Activated CD4-positive, alpha-beta T cell treated with anti-CD3 and anti-CD28 coated beads for 24 hours (primary cell): ENCODE results near the gene NFE2L2.
"Not testable (repeated sequence)": the region's sequence is repeated elsewhere in the genome, so short reads cannot be mapped to it uniquely, and the experiment has no call there.

Experiments used
- DNase-seq, 2 donors: peaks; one replicate each; pipeline ENCODE4 v3.0.0-alpha.2; 2020; ENCODE audit warnings: low read depth in 2 of 2

Gene NFE2L2

GRCh38 chr2:177264693-177265587 is at the start of gene NFE2L2:
NFE2L2 (minus strand) TSS chr2:177264727; CDS start chr2:177264576, 151 bp downstream.
- DNase-seq = peak; percentile 89 to 94

DNA sequence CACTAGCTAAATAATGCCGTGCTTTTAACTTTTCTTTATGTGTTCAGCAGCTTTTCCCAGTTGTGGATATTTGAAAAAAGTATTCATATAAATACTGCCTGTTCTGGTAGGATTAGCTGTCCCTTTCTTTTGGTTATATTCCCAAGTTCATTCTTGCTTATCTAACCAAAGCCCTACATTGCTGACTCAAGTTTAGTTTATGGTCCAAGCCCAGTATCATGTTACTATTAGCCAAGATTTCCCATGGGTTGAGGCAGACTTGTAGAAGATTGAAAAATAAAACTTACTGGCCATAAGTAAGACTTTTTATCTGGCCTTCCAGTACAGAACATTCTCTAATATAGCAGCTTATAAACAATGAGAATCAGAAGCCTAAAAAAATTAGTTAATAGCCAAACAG is 49.7 kb upstream of the NFE2L2 start:
- no peak for DNase-seq

- DNase-seq = no peak
These were observed 48.7 kb upstream of the NFE2L2 start for GRCh38 chr2:177313162-177313781.

DNA sequence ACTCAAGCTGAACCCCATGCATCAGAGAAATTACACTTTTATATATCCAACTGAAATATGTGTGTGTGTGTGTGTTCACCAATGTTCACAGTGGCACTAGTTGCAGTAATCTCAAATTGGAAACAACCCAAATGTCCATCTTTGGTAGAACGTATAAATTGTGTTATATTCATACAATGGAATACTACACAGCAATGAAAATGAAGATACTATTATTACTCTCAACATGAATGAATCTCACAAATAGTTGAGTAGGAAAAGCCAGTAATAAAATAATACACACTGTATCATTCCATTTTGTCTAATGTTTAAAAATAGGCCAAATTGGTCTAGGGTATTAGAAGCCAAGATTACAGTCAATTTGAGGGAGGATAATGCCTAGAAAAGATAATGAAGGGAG is 48.0 kb upstream of the NFE2L2 start:
- no peak for DNase-seq

GRCh38 chr2:177309672-177310309 is 45.3 kb upstream of the NFE2L2 start:
- not testable (repeated sequence) for DNase-seq

- no peak for DNase-seq
These were observed 42.0 kb upstream of the NFE2L2 start for GRCh38 chr2:177306550-177306949.

- no peak for DNase-seq
These were observed 39.4 kb upstream of the NFE2L2 start for GRCh38 chr2:177303939-177304338.

DNA sequence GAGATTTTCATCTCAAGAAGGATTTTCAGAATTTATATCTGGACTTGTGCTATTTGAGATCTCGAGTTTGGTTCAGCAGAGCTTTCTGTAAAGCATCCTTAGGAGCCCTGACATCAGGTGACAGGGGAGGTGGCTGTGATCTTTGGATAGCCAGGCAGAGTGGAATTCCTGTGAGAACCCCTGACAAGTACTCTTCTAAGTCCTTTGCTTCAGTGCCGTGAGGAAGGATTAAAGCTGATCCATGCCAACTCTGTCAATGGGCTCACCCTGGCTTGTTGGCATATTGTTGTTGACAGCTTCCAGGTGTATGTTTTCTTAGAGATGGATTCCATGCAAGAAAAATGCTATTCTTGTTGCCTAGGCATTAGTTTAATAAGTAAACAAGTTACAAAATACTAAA is 38.0 kb upstream of the NFE2L2 start:
- no peak for DNase-seq

DNA sequence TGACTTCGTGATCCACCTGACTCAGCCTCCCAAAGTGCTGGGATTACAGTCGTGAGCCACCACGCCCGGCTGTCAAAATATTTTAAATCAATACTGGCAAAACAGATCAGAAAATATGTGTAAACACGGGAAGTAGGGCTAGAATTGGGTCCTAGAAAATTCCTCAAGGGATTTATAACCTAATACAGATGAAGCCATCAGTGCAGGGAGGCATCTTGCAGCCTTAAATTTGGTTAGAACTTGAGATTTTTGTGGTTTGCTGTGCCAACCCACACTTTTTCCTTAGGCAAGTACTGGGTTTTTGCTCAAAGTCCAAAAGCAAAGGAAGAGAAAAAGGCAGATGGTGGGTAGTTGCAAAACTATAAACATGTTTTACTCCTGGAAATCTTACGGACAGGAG is 33.7 kb upstream of the NFE2L2 start:
- DNase-seq = no peak

- no peak for DNase-seq
These were observed 31.5 kb upstream of the NFE2L2 start for GRCh38 chr2:177296040-177296439.

DNA sequence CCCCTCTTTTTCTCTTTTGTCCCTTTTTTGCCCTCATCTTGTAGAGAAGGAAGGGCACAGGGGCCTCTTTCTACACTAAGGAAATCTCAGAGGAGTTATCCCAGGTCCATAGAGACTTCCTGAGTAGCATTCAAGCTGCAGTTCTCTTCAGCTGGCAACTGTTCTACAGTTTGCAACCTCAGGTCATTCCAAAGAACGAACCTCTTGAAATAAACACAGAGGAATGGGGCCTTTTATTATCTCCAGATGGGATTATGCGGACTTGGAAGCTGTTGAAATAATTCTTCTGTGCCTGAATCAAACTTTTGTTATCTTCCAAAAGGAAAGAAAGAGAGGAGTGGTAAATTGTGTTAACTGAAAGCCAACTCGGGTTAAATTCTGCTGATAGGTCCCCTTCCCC is 31.0 kb upstream of the NFE2L2 start:
- DNase-seq = no peak

GRCh38 chr2:177291701-177292100 is 27.2 kb upstream of the NFE2L2 start:
- no peak for DNase-seq

GRCh38 chr2:177289824-177290628 is 25.5 kb upstream of the NFE2L2 start:
- DNase-seq = no peak

GRCh38 chr2:177287814-177288213 is 23.3 kb upstream of the NFE2L2 start:
- no peak for DNase-seq

GRCh38 chr2:177285892-177286715 is 21.6 kb upstream of the NFE2L2 start:
- no peak for DNase-seq

DNA sequence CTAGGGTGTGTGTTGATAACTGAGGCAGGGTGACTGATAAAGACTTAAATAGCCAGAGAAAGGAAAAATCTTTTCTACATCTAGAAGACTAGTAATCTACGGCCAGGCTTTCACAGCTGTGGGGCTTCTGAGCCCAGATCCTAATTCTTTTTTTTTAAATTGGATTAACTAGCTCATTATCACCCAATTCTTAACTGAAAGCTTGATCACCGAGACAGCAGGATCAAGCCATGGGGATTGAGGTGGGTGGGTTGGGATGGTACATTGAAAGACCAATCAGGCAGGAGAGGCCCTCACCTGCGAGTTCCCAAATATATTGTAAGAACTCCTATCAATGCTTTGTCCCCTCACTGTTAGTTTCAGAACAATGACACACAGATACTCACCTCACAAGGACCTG is 20.0 kb upstream of the NFE2L2 start:
- DNase-seq = no peak

DNA sequence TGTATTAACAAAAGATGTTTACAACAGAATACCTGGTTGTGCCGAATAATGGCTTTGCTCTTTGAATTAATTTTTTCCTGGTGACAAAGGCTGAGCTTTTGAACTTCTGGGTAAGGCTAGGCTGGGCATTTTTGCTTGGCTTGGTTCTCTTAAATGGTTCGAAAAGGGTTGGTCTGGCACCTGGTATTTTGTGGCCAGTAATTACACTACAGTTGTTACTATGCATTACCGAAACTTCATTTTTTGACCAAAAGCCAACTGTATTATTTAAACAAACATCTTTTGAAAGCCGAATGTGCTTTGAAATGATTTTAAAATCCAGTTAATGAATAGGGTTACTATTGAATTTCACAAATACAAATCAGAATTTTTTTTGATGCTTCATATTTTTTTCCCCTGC is 19.4 kb upstream of the NFE2L2 start:
- no peak for DNase-seq

DNA sequence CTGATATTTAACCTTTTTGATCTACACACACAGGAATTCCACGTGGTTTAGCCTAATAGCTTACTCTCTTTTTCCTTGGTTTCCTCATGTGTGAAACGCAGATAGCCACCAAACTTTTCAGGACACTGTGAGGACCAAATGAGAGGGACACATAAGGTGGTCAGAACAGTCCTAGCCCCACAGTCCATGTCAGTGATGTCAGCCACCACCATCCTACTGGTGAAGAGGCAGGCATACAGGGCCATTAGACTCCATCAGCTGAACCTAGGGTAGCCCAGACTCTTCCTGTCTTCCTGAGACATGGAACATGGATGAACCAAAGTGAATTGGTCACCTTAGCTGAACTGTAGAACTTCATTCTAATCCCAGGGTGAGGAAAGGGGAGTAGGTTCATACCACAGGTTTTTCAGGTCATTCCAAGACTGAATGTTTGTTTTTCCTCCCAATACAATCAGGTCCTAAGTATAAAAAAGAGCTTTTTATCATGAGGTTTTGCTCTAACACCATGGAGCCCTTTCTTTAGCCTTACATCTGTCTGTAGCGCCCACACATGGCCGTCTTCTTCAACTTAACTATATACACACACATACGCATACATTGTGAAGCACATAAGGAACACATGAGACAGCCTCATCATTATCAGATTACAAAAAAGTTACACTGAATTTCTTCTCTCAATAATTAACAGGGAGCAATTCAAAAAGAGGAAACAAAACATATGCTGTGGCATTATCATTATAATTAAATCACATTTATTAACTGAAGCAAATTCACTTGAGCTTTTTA is 18.5 kb upstream of the NFE2L2 start:
- no peak for DNase-seq

DNA sequence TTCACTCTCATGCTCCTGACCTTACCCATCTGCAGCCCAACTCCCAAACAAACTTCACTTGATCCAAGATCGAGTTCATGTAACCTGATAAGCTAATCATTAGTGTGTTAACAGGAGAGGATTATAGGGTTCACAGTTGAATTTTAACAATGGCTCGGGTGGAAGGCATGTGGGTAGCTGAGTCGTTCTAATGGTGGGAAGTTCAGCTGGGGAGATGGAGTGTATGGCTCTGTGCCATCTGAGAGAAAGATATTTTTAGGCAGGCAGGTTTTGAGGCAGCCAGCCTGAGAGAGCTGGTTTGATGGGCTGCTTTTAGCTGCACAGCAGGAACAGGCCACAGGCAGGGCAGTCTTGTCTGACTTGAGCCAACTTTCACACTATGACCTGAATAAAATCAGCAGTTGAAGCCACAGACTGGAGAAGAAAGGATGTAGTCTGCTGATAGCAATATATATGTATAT is 17.7 kb upstream of the NFE2L2 start:
- no peak for DNase-seq
